Measurements from ENCODE around the gene LAPTM5. TPM values are rescaled to one million over a fixed set of nuclear protein-coding genes. Genes with fewer than 3 reads are reported as not detected.
A peak's percentile ranks its signal among the peaks of the same experiment; 100 is the strongest.

The LAPTM5 gene
- total and polyA plus RNA-seq, 2 donors (not counting 3 experiments of a cell fraction or from before 2014, with no cell fraction given), result 83.4 to 95.2 TPM

DNA sequence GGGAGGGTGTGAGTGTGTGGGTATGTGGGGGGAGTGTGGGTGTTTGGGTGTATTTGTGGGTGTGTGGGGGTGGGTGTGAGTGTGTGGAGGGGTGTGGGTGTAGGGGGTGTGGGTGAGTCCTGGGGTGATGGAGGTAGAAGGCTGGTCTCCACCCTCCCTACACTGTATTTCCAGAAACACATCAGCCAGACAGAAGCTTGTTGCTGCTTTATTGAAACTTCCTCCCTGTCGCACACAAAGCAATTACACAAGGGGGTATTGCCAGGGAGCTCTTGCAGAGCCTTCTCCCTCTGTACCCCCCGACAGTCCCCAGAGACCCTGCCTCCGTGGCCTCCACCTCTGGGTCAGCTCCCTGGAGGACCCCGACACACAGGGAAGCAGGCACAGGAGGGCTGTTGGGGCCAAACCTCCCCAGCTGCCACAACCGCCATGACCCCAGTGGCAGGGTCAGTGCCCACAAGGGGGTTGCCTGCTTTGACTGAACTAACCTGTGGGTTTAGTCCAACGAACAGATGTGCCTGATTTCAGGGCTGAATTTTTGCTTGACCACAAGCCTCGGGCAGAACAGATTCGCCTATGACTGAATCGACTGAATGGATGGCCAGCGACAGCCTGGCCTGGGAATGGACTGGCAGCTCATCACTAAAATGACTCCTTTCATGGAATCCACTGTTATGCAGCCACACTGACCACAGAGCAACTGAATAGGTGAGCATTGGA, 25.1 kb downstream of the LAPTM5 start:
- no peaks in the 10 kb centered on the region for H3K79me2 ChIP-seq (ENCODE audit: control insufficient read depth, insufficient read depth, low read length)
- DNase-seq (ENCODE audit: low read depth, low spot score) (no peak), FAIRE-seq (peak; percentile 38)
- TF ChIP-seq CTCF (IDR thresholded peaks at IDR 0.05; ENCODE audit: extremely low read depth in 1 of 2, insufficient read depth in 1 of 2, low read depth in 1 of 2, low read length in 2 of 2), result no peak
- TF ChIP-seq FOS (IDR thresholded peaks at IDR 0.05; ENCODE audit: borderline replicate concordance, insufficient read depth, low read length), result no peak
- TF ChIP-seq, protein P1, sequence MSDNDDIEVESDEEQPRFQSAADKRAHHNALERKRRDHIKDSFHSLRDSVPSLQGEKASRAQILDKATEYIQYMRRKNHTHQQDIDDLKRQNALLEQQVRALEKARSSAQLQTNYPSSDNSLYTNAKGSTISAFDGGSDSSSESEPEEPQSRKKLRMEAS (IDR thresholded peaks at IDR 0.05; ENCODE audit: insufficient read depth, insufficient read length), result no peak
- no peak for TF ChIP-seq MYC (IDR thresholded peaks at IDR 0.05; ENCODE audit: low read depth, low read length)
- no peak for TF ChIP-seq POLR2AphosphoS5 (IDR thresholded peaks at IDR 0.05; ENCODE audit: insufficient read depth, low read depth, low read length)
- TF ChIP-seq EZH2 (IDR thresholded peaks at IDR 0.05; ENCODE audit: borderline replicate concordance, low read depth, low read length, severe bottlenecking), result no peak
- TF ChIP-seq POLR2A (IDR thresholded peaks at IDR 0.05; ENCODE audit: low read depth, low read length), result no peak
- no peak for TF ChIP-seq GATA2 (IDR thresholded peaks at IDR 0.05; ENCODE audit: insufficient read depth, insufficient read length, low read depth, low read length)
- no peak for TF ChIP-seq JUN (IDR thresholded peaks at IDR 0.05; ENCODE audit: borderline replicate concordance, insufficient read depth, insufficient read length, low read depth)
- no peaks in the 10 kb centered on the region for H3K4me1 ChIP-seq (ENCODE audit: control insufficient read depth, extremely low read depth, insufficient read depth, low read length)
- POLR2A ChIA-PET, result no interaction called here
- peaks cover 0 to 3% of the 10 kb centered on the region in 2 experiments for H3K36me3 ChIP-seq (ENCODE audit: control insufficient read depth in 2 of 2, extremely low read depth in 1 of 2, insufficient read depth in 2 of 2, low read length in 2 of 2)
- no peaks in the 10 kb centered on the region for H3K27me3 ChIP-seq (ENCODE audit: control insufficient read depth in 2 of 2, insufficient read depth in 2 of 2, low read length in 2 of 2)
- H3K9me3 ChIP-seq (replicated peaks; ENCODE audit: control insufficient read depth, insufficient read depth, low read length), result no peaks in the 10 kb centered on the region
- no peaks in the 10 kb centered on the region for H4K20me1 ChIP-seq (replicated peaks; ENCODE audit: control insufficient read depth, extremely low read depth, insufficient read depth, low read length)
- no peak overlapping the region for H3K27ac ChIP-seq (ENCODE audit: insufficient read depth, low read depth, low read length)
- no peak overlapping the region for H3K4me3 ChIP-seq (replicated peaks in 1 of 3; ENCODE audit: insufficient read depth in 1 of 3, low read depth in 1 of 3, low read length in 3 of 3)
- H3K9ac ChIP-seq (replicated peaks; ENCODE audit: extremely low read depth, insufficient read depth, low read length), result no peak overlapping the region
- H3K9me1 ChIP-seq (replicated peaks; ENCODE audit: control insufficient read depth, extremely low read depth, insufficient read depth, low read length), result no peaks in the 10 kb centered on the region
- H3K4me2 ChIP-seq (ENCODE audit: insufficient read depth, low read length), result no peak overlapping the region
- CTCF ChIA-PET, result interaction anchor here (0.8 to 2.3 kb wide), 5 partner anchors 8 to 69 kb away, joined by 3 to 12 read pairs (median 3); partner anchors contain the start of gene MATN1
- H2AFZ ChIP-seq (ENCODE audit: low read depth, low read length), result no peak overlapping the region
- intact Hi-C loops (cut with micrococcal nuclease) (no loop called here), dilution Hi-C loops (cut with MboI; ENCODE audit: extremely low pct_ligation_motif_present, low sequenced_read_pairs) (no loop called here)
- BruUV-seq (replicated peaks), result TSS peak; percentile 78
